Spleen (tissue), 11 donors: ENCODE data around the gene MACROD2. TPM values are rescaled to one million over a fixed set of nuclear protein-coding genes. Genes with fewer than 3 reads are reported as not detected.

Source experiments
- DNase-seq: peaks from one replicate; pipeline ENCODE4 v3.0.0-alpha.2; 2020
- H3K27ac ChIP-seq, 8 donors: fragments of 200-600 bp; sonication (generic) in 7 of 8; 1 replicate in 4 of 8; 2 replicates in 4 of 8; pipeline versions ENCODE4 v1.5.0 to v1.8.0; 2016 to 2021; ENCODE audit warnings: inconsistent platforms in 4 of 8, mild to moderate bottlenecking in 4 of 8, moderate library complexity in 1 of 8
- H3K27me3 ChIP-seq, 7 donors: fragments of 200-600 bp; sonication (generic) in 6 of 7; replicated peaks in 1 of 7; 1 replicate in 4 of 7; 2 replicates in 3 of 7; pipeline versions ENCODE4 v1.5.0 to v1.8.0; 2016 to 2021; ENCODE audit warnings: inconsistent platforms in 3 of 7, mild to moderate bottlenecking in 1 of 7
- H3K36me3 ChIP-seq, 6 donors: fragments of 200-600 bp; sonication (generic) in 5 of 6; 1 replicate in 4 of 6; 2 replicates in 2 of 6; pipeline versions ENCODE4 v1.5.0 to v1.8.0; 2016 to 2021; ENCODE audit warnings: inconsistent platforms in 2 of 6
- H3K4me1 ChIP-seq, 6 donors: fragments of 200-600 bp; sonication (generic) in 5 of 6; 1 replicate in 3 of 6; 2 replicates in 3 of 6; pipeline versions ENCODE4 v1.5.0 to v1.8.0; 2016 to 2021; ENCODE audit warnings: inconsistent platforms in 3 of 6
- H3K4me3 ChIP-seq, 8 donors: fragments of 200-600 bp; sonication (generic) in 7 of 8; 1 replicate in 4 of 8; 2 replicates in 4 of 8; pipeline versions ENCODE4 v1.5.0 to v1.8.0; 2016 to 2021; ENCODE audit warnings: inconsistent platforms in 4 of 8, mild to moderate bottlenecking in 4 of 8, moderate library complexity in 2 of 8
- H3K9me3 ChIP-seq, 8 donors: fragments of 200-600 bp; sonication (generic) in 7 of 8; 1 replicate in 4 of 8; 2 replicates in 4 of 8; pipeline versions ENCODE4 v1.5.0 to v1.8.0; 2016 to 2021; ENCODE audit warnings: inconsistent platforms in 4 of 8
- POLR2A ChIP-seq, 3 donors: fragments of 450-650 bp; IDR thresholded peaks; one replicate each; pipeline ENCODE4 v1.5.1; 2017; ENCODE audit warnings: antibody characterized with exemption in 3 of 3, mild to moderate bottlenecking in 1 of 3
- POLR2AphosphoS5 ChIP-seq, 3 donors: sonication (generic); formaldehyde crosslinking; IDR thresholded peaks; one replicate each; pipeline ENCODE4 v1.5.1; 2017; ENCODE audit warnings: antibody characterized with exemption in 3 of 3
- WGBS, 5 donors: extraction: QIAGEN DNeasy Blood & Tissue Kit in 3 of 5; methylation state at CpG; one replicate each; pipeline versions ENCODE4 v1.1.5 to v1.1.7; 2013 to 2018; 5-methylcytosine and 5-hydroxymethylcytosine counted together
- intact Hi-C: fragments of 100-400 bp; cut with DNase I; formaldehyde crosslinking; loops from one replicate; pipeline ENCODE4 v1.15.0; 2023; ENCODE audit warnings: low total_unique reads
- polyA plus RNA-seq, 3 donors: library from polyadenylated mRNA; stranded (reverse); fragments of 200-250 nt; gene quantifications; one replicate each; pipeline ENCODE4 v1.2.1, GENCODE V29; 2013
- total RNA-seq, 7 donors: library from RNA; depleted of rRNA in 3 of 7; stranded (reverse); fragments of >200 nt in 3 of 7; fragmentation: NEBNext Ultra II Directional in 4 of 7; extraction: Animal tissue kit (Norgen Biotek cat#: 25700) in 4 of 7; gene quantifications; one replicate each; pipeline versions ENCODE4 v1.1.0 to v1.2.1, GENCODE V29; 2016 to 2021
- TF ChIP-seq, protein P1 (sequence below), 11 experiments: fragments of 200-600 bp in 7 of 11; fragments of 450-650 bp in 4 of 11; sonication (generic) in 4 of 11; IDR thresholded peaks in 8 of 11; conservative IDR thresholded peaks in 3 of 11; 1 replicate in 7 of 11; 2 replicates in 4 of 11; pipeline versions ENCODE4 v1.4.0 to v1.8.0; 2016 to 2021; ENCODE audit warnings: antibody characterized with exemption in 11 of 11, inconsistent platforms in 4 of 11, mild to moderate bottlenecking in 1 of 11
- donor health status: healthy with polysubstance abuse.
- donor health status: DM: no; HTN: no; CAD: no; lungs with moderate emphysema.
- donor health status: DM: no; HTN: no; CAD: no.
- donor health status: Bipolar disorder and iron deficiency.
- donor health status: healthy.
- donor health status: DM: no; HTN: no; CAD: no.
- donor health status: DM: yes; HTN: yes; CAD: no.

The MACROD2 gene
- total and polyA plus RNA-seq, 10 donors = 1.5 to 4.7 (median 3.4) TPM

DNA sequence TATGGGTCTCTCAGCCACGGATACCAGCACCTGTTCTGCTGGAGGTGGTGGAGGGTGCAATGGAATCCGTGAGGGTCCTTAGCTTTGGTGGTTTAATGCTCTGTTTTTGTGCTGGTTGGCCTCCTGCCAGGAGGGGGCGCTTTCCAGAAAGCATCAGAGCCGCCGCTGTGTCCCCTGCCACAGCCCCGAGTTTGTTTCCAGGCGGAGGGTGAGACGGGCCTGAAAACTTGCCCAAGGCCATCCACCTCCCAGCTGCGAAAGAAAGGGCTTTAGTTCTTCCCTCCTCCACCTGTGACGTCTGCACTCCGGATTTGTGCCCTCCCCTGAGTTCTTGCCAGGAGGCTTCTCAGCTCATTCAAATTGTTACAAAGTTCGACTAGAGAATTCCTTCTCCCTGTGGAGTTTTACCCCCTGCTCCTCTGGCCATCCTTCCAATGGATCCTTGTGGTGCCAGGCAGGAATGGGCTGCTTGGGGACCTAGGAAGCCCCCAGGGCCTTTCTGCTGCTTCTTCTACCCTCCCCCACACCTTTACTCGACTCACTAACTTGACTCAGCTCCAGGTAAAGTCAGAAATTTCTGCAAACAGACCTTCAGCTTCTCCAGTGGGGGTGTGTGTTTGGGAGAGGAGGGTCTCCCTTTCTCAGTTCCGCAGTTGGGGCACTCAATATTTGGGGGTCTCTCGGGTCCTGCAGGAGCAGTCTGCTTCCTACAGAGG is 1704.3 kb downstream of the MACROD2 start:
- TF ChIP-seq POLR2A (IDR thresholded peaks at IDR 0.05) (no peak), POLR2AphosphoS5 (IDR thresholded peaks at IDR 0.05) (no peak)
- TF ChIP-seq, protein P1, sequence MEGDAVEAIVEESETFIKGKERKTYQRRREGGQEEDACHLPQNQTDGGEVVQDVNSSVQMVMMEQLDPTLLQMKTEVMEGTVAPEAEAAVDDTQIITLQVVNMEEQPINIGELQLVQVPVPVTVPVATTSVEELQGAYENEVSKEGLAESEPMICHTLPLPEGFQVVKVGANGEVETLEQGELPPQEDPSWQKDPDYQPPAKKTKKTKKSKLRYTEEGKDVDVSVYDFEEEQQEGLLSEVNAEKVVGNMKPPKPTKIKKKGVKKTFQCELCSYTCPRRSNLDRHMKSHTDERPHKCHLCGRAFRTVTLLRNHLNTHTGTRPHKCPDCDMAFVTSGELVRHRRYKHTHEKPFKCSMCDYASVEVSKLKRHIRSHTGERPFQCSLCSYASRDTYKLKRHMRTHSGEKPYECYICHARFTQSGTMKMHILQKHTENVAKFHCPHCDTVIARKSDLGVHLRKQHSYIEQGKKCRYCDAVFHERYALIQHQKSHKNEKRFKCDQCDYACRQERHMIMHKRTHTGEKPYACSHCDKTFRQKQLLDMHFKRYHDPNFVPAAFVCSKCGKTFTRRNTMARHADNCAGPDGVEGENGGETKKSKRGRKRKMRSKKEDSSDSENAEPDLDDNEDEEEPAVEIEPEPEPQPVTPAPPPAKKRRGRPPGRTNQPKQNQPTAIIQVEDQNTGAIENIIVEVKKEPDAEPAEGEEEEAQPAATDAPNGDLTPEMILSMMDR (IDR thresholded peaks at IDR 0.05 in 8 of 11, conservative IDR thresholded peaks at IDR 0.05 in 3 of 11) = no peak
- no peaks in the 10 kb centered on the region for H3K36me3 ChIP-seq
- H3K27me3 ChIP-seq = no peaks in the 10 kb centered on the region
- no peak for DNase-seq
- peaks cover 0 to 4% (median 0%) of the 10 kb centered on the region in 8 donors for H3K9me3 ChIP-seq
- H3K4me1 ChIP-seq = no peaks in the 10 kb centered on the region
- WGBS, 5 donors = 83 to 90% (median 88%) methylated on average over 10 to 15 of the region's 15 CpGs
- no peak overlapping the region for H3K4me3 ChIP-seq
- no peak overlapping the region for H3K27ac ChIP-seq
- intact Hi-C loops = no loop called here

DNA sequence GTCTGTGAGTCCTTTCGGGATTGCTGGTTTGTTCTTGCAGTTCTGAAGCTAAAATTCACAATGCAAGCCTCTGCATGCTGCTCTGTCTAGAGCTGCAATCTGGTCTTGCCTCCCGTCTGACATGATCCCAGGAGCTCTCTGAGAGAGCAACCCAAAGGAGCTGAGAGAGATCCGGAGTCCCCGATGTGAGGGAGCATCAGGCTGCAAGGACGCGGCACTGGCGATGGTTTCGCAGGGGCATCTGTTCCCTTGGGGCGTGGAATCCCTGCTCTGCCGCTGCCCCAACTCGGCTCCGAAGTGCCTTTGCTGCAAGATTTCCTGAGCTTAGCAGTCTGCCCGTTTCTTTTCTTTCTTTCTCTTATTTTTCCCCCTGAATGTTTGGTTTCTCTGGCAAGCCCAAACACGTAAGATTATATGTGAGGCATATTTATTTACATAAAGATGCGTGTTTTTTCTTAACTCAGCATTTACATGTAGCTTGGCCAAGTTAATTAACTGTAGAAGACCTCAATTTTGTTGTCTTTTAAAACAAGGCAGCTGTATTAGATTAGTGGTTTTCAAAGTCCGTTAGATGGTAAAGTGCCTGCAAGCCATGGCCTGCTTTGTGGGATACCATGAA is 1704.9 kb downstream of the MACROD2 start:
- TF ChIP-seq, protein P1 (IDR thresholded peaks at IDR 0.05 in 8 of 11, conservative IDR thresholded peaks at IDR 0.05 in 3 of 11) = no peak
- Histone ChIP-seq H3K27me3 (no peaks in the 10 kb centered on the region), H3K9me3 (no peaks in the 10 kb centered on the region), H3K36me3 (no peaks in the 10 kb centered on the region), H3K4me3 (no peak overlapping the region), H3K27ac (no peak overlapping the region), H3K4me1 (no peaks in the 10 kb centered on the region)
- DNase-seq = no peak
- 89 to 92% (median 92%) methylated on average over 15 to 16 of the region's 16 CpGs for WGBS, 5 donors
- intact Hi-C loops = no loop called here

- Histone ChIP-seq H3K36me3 (no peaks in the 10 kb centered on the region), H3K27ac (no peak overlapping the region), H3K27me3 (no peaks in the 10 kb centered on the region), H3K9me3 (no peaks in the 10 kb centered on the region), H3K4me1 (no peaks in the 10 kb centered on the region), H3K4me3 (no peak overlapping the region)
- 51 to 80% (median 69%) methylated on average over 2 of the region's 2 CpGs for WGBS, 5 donors
- intact Hi-C loops = no loop called here
- DNase-seq = no peak
- TF ChIP-seq, protein P1 (IDR thresholded peaks at IDR 0.05 in 8 of 11, conservative IDR thresholded peaks at IDR 0.05 in 3 of 11) = no peak
- TF ChIP-seq POLR2A (IDR thresholded peaks at IDR 0.05) (no peak), POLR2AphosphoS5 (IDR thresholded peaks at IDR 0.05) (no peak)
Measured at GRCh38 chr20:15702161-15702560, 1706.8 kb downstream of the MACROD2 start.

- TF ChIP-seq, protein P1 (IDR thresholded peaks at IDR 0.05 in 8 of 11, conservative IDR thresholded peaks at IDR 0.05 in 3 of 11) = no peak
- TF ChIP-seq POLR2A (IDR thresholded peaks at IDR 0.05) (no peak), POLR2AphosphoS5 (IDR thresholded peaks at IDR 0.05) (no peak)
- no peaks in the 10 kb centered on the region for H3K27me3 ChIP-seq
- no peaks in the 10 kb centered on the region for H3K9me3 ChIP-seq
- intact Hi-C loops = no loop called here
- H3K36me3 ChIP-seq = no peaks in the 10 kb centered on the region
- no peaks in the 10 kb centered on the region for H3K4me1 ChIP-seq
- no peak overlapping the region for H3K27ac ChIP-seq
- no peak overlapping the region for H3K4me3 ChIP-seq
- WGBS, 5 donors = 82 to 89% (median 88%) methylated on average over 4 of the region's 4 CpGs
- no peak for DNase-seq
Measured at GRCh38 chr20:15703171-15703911, 1708.0 kb downstream of the MACROD2 start.
